H1 (cell line): ENCODE data around the gene MRPS18B. TPM values are rescaled to one million over a fixed set of nuclear protein-coding genes. Genes with fewer than 3 reads are reported as not detected.

Source experiments
- CTCF ChIA-PET: fragments of 300-600 bp; sonication (Branson Sonifier 250); formaldehyde crosslinking; loops from one replicate; lab custom pipeline; 2021; ENCODE audit not compliant: partially characterized antibody; lab: Charles Lee
- POLR2A ChIA-PET: fragments of 300-600 bp; sonication (Branson Sonifier 250); formaldehyde crosslinking; loops from one replicate; lab custom pipeline; 2021; ENCODE audit warnings: inconsistent platforms; ENCODE audit not compliant: partially characterized antibody; lab: Charles Lee
- DNase-seq, 2 experiments: peaks; one replicate each; pipeline versions ENCODE4 v3.0.0 to v3.0.0-alpha.2; 2010 to 2022; ENCODE audit warnings: low spot score in 2 of 2, low read depth in 1 of 2, mixed read lengths in 1 of 2
- FAIRE-seq: peaks from 2 replicates; lab custom pipeline; 2011; peaks lifted over from hg19 to GRCh38; lab: Jason Lieb, UNC
- H2AFZ ChIP-seq: 2 replicates; pipeline ENCODE4 v1.8.1; 2012; ENCODE audit warnings: low read length, inconsistent platforms
- H2AK5ac ChIP-seq: 2 replicates; pipeline ENCODE4 v1.6.1; 2013; ENCODE audit warnings: low read depth, low read length
- H2BK120ac ChIP-seq: replicated peaks from 2 replicates; pipeline ENCODE3; 2013; ENCODE audit warnings: low read depth, low read length, inconsistent platforms
- H2BK12ac ChIP-seq: 2 replicates; pipeline ENCODE4 v1.6.1; 2013; ENCODE audit warnings: low read depth, low read length
- H2BK15ac ChIP-seq: 2 replicates; pipeline ENCODE4 v1.6.1; 2013; ENCODE audit warnings: low read length
- H2BK20ac ChIP-seq: 2 replicates; pipeline ENCODE4 v1.6.1; 2013; ENCODE audit warnings: low read length
- H2BK5ac ChIP-seq: 2 replicates; pipeline ENCODE4 v1.6.1; 2013; ENCODE audit warnings: low read depth, low read length
- H3K14ac ChIP-seq: 2 replicates; pipeline ENCODE4 v1.6.1; 2013; ENCODE audit warnings: inconsistent platforms; ENCODE audit not compliant: insufficient read length
- H3K18ac ChIP-seq: 2 replicates; pipeline ENCODE4 v1.6.1; 2013; ENCODE audit warnings: low read length; ENCODE audit errors: extremely low read depth
- H3K23ac ChIP-seq: 2 replicates; pipeline ENCODE4 v1.6.1; 2013; ENCODE audit warnings: inconsistent platforms; ENCODE audit not compliant: insufficient read length
- H3K23me2 ChIP-seq: 2 replicates; pipeline ENCODE4 v1.6.1; 2013; ENCODE audit warnings: low read depth, low read length
- H3K27ac ChIP-seq: 2 replicates; pipeline ENCODE4 v1.6.1; 2011; ENCODE audit warnings: low read depth, low read length, inconsistent platforms
- H3K27me3 ChIP-seq, 4 experiments: replicated peaks in 1 of 4; 1 replicate in 1 of 4; 2 replicates in 3 of 4; pipeline versions ENCODE4 v1.6.1 to v1.8.1; 2011 to 2013; ENCODE audit warnings: low read length in 3 of 4, mild to moderate bottlenecking in 3 of 4, inconsistent platforms in 2 of 4, mixed read lengths in 2 of 4, moderate library complexity in 1 of 4; ENCODE audit not compliant: control insufficient read depth in 3 of 4, insufficient read depth in 3 of 4; ENCODE audit errors: extremely low read depth in 1 of 4
- H3K36me3 ChIP-seq, 4 experiments: 2 replicates each; pipeline versions ENCODE4 v1.6.1 to v1.8.1; 2011 to 2013; ENCODE audit warnings: mild to moderate bottlenecking in 4 of 4, low read length in 3 of 4, moderate library complexity in 2 of 4, control low read depth in 1 of 4, inconsistent platforms in 1 of 4; ENCODE audit not compliant: insufficient read depth in 4 of 4, control insufficient read depth in 2 of 4
- H3K4ac ChIP-seq: replicated peaks from 2 replicates; pipeline ENCODE3; 2013; ENCODE audit warnings: low read length, low read depth, mixed read lengths, inconsistent platforms; ENCODE audit not compliant: insufficient read length
- H3K4me1 ChIP-seq, 4 experiments: replicated peaks in 1 of 4; 1 replicate in 1 of 4; 2 replicates in 3 of 4; pipeline versions ENCODE4 v1.6.1 to v1.8.1; 2011 to 2013; ENCODE audit warnings: low read length in 3 of 4, inconsistent platforms in 2 of 4, mixed read lengths in 1 of 4; ENCODE audit not compliant: insufficient read depth in 4 of 4, control insufficient read depth in 3 of 4
- H3K4me2 ChIP-seq, 2 experiments: 2 replicates each; pipeline versions ENCODE4 v1.6.1 to v1.8.1; 2011 to 2013; ENCODE audit warnings: low read depth in 2 of 2, low read length in 2 of 2, control low read depth in 1 of 2, inconsistent platforms in 1 of 2, mild to moderate bottlenecking in 1 of 2; ENCODE audit not compliant: insufficient read depth in 1 of 2
- H3K4me3 ChIP-seq, 4 experiments: fragments of 200-600, 300-600 bp in 1 of 4; sonication (generic), shearing (Covaris generic), sonication (Bioruptor Twin) in 1 of 4; 2 replicates each; pipeline versions ENCODE4 v1.5.1 to v1.8.1; 2011 to 2016; ENCODE audit warnings: low read length in 4 of 4, low read depth in 3 of 4, control low read depth in 2 of 4, inconsistent platforms in 2 of 4, mild to moderate bottlenecking in 2 of 4, mixed read lengths in 1 of 4, moderate library complexity in 1 of 4; ENCODE audit not compliant: insufficient read depth in 2 of 4; ENCODE audit errors: extremely low read depth in 1 of 4
- H3K56ac ChIP-seq: replicated peaks from 2 replicates; pipeline ENCODE3; 2013; ENCODE audit warnings: low read depth, mild to moderate bottlenecking, mixed read lengths, low read length, inconsistent platforms; ENCODE audit not compliant: insufficient read length
- H3K79me1 ChIP-seq: 2 replicates; pipeline ENCODE4 v1.6.1; 2013; ENCODE audit warnings: low read depth, low read length, control low read depth
- H3K79me2 ChIP-seq, 2 experiments: 2 replicates each; pipeline versions ENCODE4 v1.6.1 to v1.8.1; 2012 to 2013; ENCODE audit warnings: low read length in 2 of 2, mild to moderate bottlenecking in 2 of 2, inconsistent platforms in 1 of 2; ENCODE audit not compliant: insufficient read depth in 2 of 2, control insufficient read depth in 1 of 2
- H3K9ac ChIP-seq, 4 experiments: replicated peaks in 1 of 4; 1 replicate in 1 of 4; 2 replicates in 3 of 4; pipeline versions ENCODE4 v1.6.1 to v1.8.1; 2011 to 2013; ENCODE audit warnings: low read depth in 3 of 4, low read length in 3 of 4, control low read depth in 2 of 4, mild to moderate bottlenecking in 2 of 4, moderate library complexity in 2 of 4, inconsistent platforms in 1 of 4; ENCODE audit errors: extremely low read depth in 1 of 4
- H3K9me3 ChIP-seq, 2 experiments: 2 replicates each; pipeline versions ENCODE4 v1.6.1 to v1.8.1; 2012 to 2013; ENCODE audit warnings: mild to moderate bottlenecking in 2 of 2, moderate library complexity in 2 of 2, control low read depth in 1 of 2, inconsistent platforms in 1 of 2, low read depth in 1 of 2, low read length in 1 of 2, mixed read lengths in 1 of 2; ENCODE audit not compliant: insufficient read depth in 2 of 2
- H4K20me1 ChIP-seq, 2 experiments: replicated peaks in 1 of 2; 2 replicates each; pipeline versions ENCODE3 to v1.8.1; 2011 to 2013; ENCODE audit warnings: inconsistent platforms in 2 of 2, low read length in 2 of 2, mild to moderate bottlenecking in 1 of 2; ENCODE audit not compliant: insufficient read depth in 2 of 2, control insufficient read depth in 1 of 2
- H4K5ac ChIP-seq: 2 replicates; pipeline ENCODE4 v1.6.1; 2013; ENCODE audit warnings: low read length, low read depth, mixed read lengths, inconsistent platforms; ENCODE audit not compliant: insufficient read length
- H4K8ac ChIP-seq: 2 replicates; pipeline ENCODE4 v1.8.0; 2013; ENCODE audit warnings: mild to moderate bottlenecking, moderate library complexity, low read length, inconsistent platforms; ENCODE audit not compliant: insufficient read depth; ENCODE audit errors: extremely low read depth
- H4K91ac ChIP-seq: replicated peaks from 2 replicates; pipeline ENCODE3; 2013; ENCODE audit warnings: low read length, mixed read lengths, inconsistent platforms; ENCODE audit not compliant: insufficient read length
- CEBPB ChIP-seq: IDR thresholded peaks from 2 replicates; pipeline ENCODE4 v1.6.1; 2012; ENCODE audit warnings: low read depth, low read length
- CREB1 ChIP-seq: IDR thresholded peaks from 2 replicates; pipeline ENCODE4 v1.6.1; 2012; ENCODE audit warnings: inconsistent platforms
- CTBP2 ChIP-seq: IDR thresholded peaks from 2 replicates; pipeline ENCODE4 v1.7.0; 2011; ENCODE audit warnings: borderline replicate concordance, mild to moderate bottlenecking, moderate library complexity, mixed read lengths, low read length; ENCODE audit not compliant: insufficient read depth, insufficient read length
- EZH2 ChIP-seq: fragments of 200-600 bp; sonication (generic); IDR thresholded peaks from 2 replicates; pipeline ENCODE4 v1.7.1; 2012; ENCODE audit warnings: low read depth, mild to moderate bottlenecking, moderate library complexity, low read length, inconsistent platforms; ENCODE audit not compliant: severe bottlenecking
- GABPA ChIP-seq: IDR thresholded peaks from 2 replicates; pipeline ENCODE4 v1.6.1; 2011; ENCODE audit warnings: mild to moderate bottlenecking, low read length, moderate library complexity, borderline replicate concordance; ENCODE audit not compliant: insufficient read depth
- KDM4A ChIP-seq: IDR thresholded peaks from one replicate; pipeline ENCODE4 v1.7.1; 2012; ENCODE audit warnings: low read depth, mild to moderate bottlenecking, moderate library complexity, low read length, inconsistent platforms; ENCODE audit not compliant: severe bottlenecking
- MAFK ChIP-seq: IDR thresholded peaks from 2 replicates; pipeline ENCODE4 v1.6.1; 2012; ENCODE audit warnings: low read depth, mild to moderate bottlenecking, improper control_type of control experiment, low read length
- PHF8 ChIP-seq: fragments of 200-600 bp; sonication (generic); conservative IDR thresholded peaks from 2 replicates; pipeline ENCODE4 v1.7.1; 2012; ENCODE audit warnings: low read depth, mild to moderate bottlenecking, inconsistent platforms, low read length, moderate library complexity
- SP1 ChIP-seq: IDR thresholded peaks from 2 replicates; pipeline ENCODE4 v1.6.1; 2011; ENCODE audit warnings: low read depth, low read length
- SP4 ChIP-seq: IDR thresholded peaks from 2 replicates; pipeline ENCODE4 v1.6.1; 2012; ENCODE audit warnings: low read length, inconsistent platforms
- TCF12 ChIP-seq: IDR thresholded peaks from 2 replicates; pipeline ENCODE4 v1.6.1; 2011; ENCODE audit warnings: low read depth, mild to moderate bottlenecking, low read length
- TEAD4 ChIP-seq: IDR thresholded peaks from 2 replicates; pipeline ENCODE4 v1.6.1; 2012; ENCODE audit warnings: low read depth, low read length, inconsistent platforms, mixed read lengths
- WGBS, 2 experiments: shearing (Covaris generic) in 1 of 2; methylation state at CpG; one replicate each; pipeline versions ENCODE4 v1.1.6 to v1.1.7; 2013 to 2015; ENCODE audit warnings: low lambda C conversion rate in 2 of 2, mixed read lengths in 2 of 2, inconsistent platforms in 1 of 2, low coverage in 1 of 2, missing lambda C conversion rate in 1 of 2; ENCODE audit not compliant: insufficient replicate concordance in 2 of 2, insufficient coverage in 1 of 2, insufficient read length in 1 of 2; ENCODE audit errors: extremely low coverage in 1 of 2, missing lambda C conversion rate in 1 of 2; 5-methylcytosine and 5-hydroxymethylcytosine counted together
- polyA plus RNA-seq, 7 experiments: library from polyadenylated mRNA; depleted of rRNA in 3 of 7; stranded (reverse) in 5 of 7; unstranded in 2 of 7; fragments of >200 nt in 5 of 7; fragments of 200-250 nt in 2 of 7; gene quantifications; 1 replicate in 5 of 7; 2 replicates in 1 of 7; 4 replicates in 1 of 7; pipeline versions ENCODE4 v1.2.1 to v1.2.3, GENCODE V29; 2011 to 2013; ENCODE audit warnings: missing spikeins in 2 of 7, mixed read lengths in 2 of 7
- total RNA-seq: library from RNA; stranded (reverse); fragmentation: NEBNext Ultra II Directional; extraction: Animal tissue kit (Norgen Biotek cat#: 25700); gene quantifications from 2 replicates; pipeline ENCODE4 v1.2.1, GENCODE V29; 2021

Gene MRPS18B
- total and polyA plus RNA-seq, 2 of the 8 experiments (the other 6 are each of a cell fraction or from before 2014, with no cell fraction given): 57.8 to 83.3 TPM

DNA sequence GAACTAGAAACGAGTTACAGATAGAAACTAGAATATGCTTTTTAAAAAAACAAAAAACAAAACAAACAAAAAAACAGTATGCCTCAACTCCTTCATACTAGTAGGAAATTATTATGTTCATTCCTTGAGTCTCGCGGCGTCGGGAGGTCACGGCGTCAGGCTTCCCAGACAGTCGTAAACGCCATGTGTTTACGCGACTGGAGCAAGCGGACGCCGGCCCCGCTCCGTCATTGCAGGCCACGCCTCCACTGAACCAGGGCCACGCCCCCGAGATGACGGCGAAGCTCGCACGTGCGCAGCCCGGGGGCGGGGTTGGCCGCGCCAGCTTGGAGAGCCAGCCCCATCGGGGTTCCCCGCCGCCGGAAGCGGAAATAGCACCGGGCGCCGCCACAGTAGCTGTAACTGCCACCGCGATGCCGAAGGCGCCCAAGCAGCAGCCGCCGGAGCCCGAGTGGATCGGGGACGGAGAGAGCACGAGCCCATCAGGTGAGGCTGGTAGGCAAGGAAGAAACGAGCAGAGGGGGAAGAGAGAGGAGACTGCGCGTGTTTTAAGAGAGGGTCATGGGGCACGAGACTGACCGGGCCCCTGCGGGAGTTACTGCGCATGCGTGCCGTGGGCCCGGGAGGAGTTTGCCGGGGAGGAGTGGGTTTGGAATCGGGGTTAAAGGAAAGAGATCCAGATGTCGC, 46.4 kb upstream of the MRPS18B start, which contains the start of gene ABCF1:
TSS of gene ABCF1 (plus strand) at position 368 of the 687 bp plus-strand sequence. CDS start at position 414, 46 bp downstream.
- Histone ChIP-seq H2AK5ac (peak within 1 kb of the TSS; percentile 53; the same call in 1 of the 2 replicates), H3K56ac (peak within 1 kb of the TSS; percentile 83), H3K9me3 (no peaks in the 10 kb centered on the region), H2BK5ac (peak within 1 kb of the TSS; percentile 98), H2BK15ac (peak within 1 kb of the TSS; percentile 88; the same call in 1 of the 2 replicates), H3K79me1 (peaks cover 12% of the 10 kb centered on the region; the same call in 1 of the 2 replicates), H3K4me2 (peak within 1 kb of the TSS; percentile 91 to 93), H3K14ac (no peak within 1 kb of the TSS), H4K91ac (peak within 1 kb of the TSS; percentile 66), H4K5ac (peak within 1 kb of the TSS; percentile 99), H4K20me1 (peaks cover 0 to 16% of the 10 kb centered on the region in 2 experiments), H3K27me3 (no peaks in the 10 kb centered on the region), H4K8ac (peak within 1 kb of the TSS; percentile 97), H2BK120ac (no peak within 1 kb of the TSS), H3K23me2 (peaks cover 9% of the 10 kb centered on the region; the same call in 1 of the 2 replicates), H3K4me1 (peaks cover 0 to 4% (median 2%) of the 10 kb centered on the region in 4 experiments; a peak in 5 of 7 replicates), H3K23ac (no peak within 1 kb of the TSS), H3K4ac (peak within 1 kb of the TSS; percentile 32), H3K9ac (peak within 1 kb of the TSS; percentile 61 to 98 (median 94)), H2BK12ac (peak within 1 kb of the TSS; percentile 84), H3K27ac (peak within 1 kb of the TSS; percentile 95), H2BK20ac (no peak within 1 kb of the TSS), H3K18ac (peak within 1 kb of the TSS; percentile 99), H2AFZ (peak within 1 kb of the TSS; percentile 79), H3K36me3 (peaks cover 0 to 8% (median 2%) of the 10 kb centered on the region in 4 experiments; a peak in 4 of 8 replicates), H3K79me2 (peaks cover 23 to 45% of the 10 kb centered on the region in 2 experiments), H3K4me3 (peak within 1 kb of the TSS; percentile 88 to 98 (median 95))
- CTCF ChIA-PET: interaction anchor here (0.6 to 2.2 kb wide), 5 partner anchors 8 to 161 kb away, joined by 3 to 11 read pairs (median 3); no protein-coding TSS in a partner anchor
- POLR2A ChIA-PET: interaction anchor here (0.7 to 3.5 kb wide), 20 partner anchors 9 to 970 kb away, joined by 3 to 34 read pairs (median 4); partner anchors contain the start of genes DHX16, GNL1, MRPS18B and PRR3
- DNase-seq: peak; percentile 90 to 100
- no peak for FAIRE-seq
- WGBS, 2 experiments: 1% methylated on average over 59 of the region's 59 CpGs; no CpG with 5 or more reads in 1 of the 2 experiments
- TF ChIP-seq SP1: peak; percentile 65; the same call in 1 of the 2 replicates
- 0 out of 2 replicates have a peak, but pooled peaks have one; percentile 1 for TF ChIP-seq TEAD4
- peak; percentile 95 for TF ChIP-seq GABPA
- no peak for TF ChIP-seq EZH2
- TF ChIP-seq CTBP2: no peak
- no peak for TF ChIP-seq CEBPB
- TF ChIP-seq MAFK: no peak
- TF ChIP-seq PHF8: peak; percentile 99
- 0 out of 2 replicates have a peak, but pooled peaks have one; percentile 85 for TF ChIP-seq SP4
- TF ChIP-seq TCF12: no peak
- no peak for TF ChIP-seq KDM4A
- peak; percentile 96 for TF ChIP-seq CREB1
